ENCODE data around the gene PRIM2.
"Not testable (repeated sequence)": the region's sequence is repeated elsewhere in the genome, so short reads cannot be mapped to it uniquely, and the experiment has no call there.

GRCh38 chr6:57577023-57577422, 259.6 kb downstream of the PRIM2 start:
- TF ChIP-seq FOS (IDR thresholded peaks at IDR 0.05; ENCODE audit: low read depth, low read length); CEBPB (IDR thresholded peaks at IDR 0.05; ENCODE audit: low read depth, low read length); POLR2A (IDR thresholded peaks at IDR 0.05; ENCODE audit: low read depth, low read length); CTCF (conservative IDR thresholded peaks at IDR 0.05; ENCODE audit: low read depth, low read length); MAFK (IDR thresholded peaks at IDR 0.05; ENCODE audit: low read depth, low read length); RFX5 (IDR thresholded peaks at IDR 0.05; ENCODE audit: low read depth, low read length); MAZ (IDR thresholded peaks at IDR 0.05; ENCODE audit: borderline replicate concordance, low read depth, low read length); ELK1 (IDR thresholded peaks at IDR 0.05; ENCODE audit: borderline replicate concordance, low read depth, low read length); BHLHE40 (IDR thresholded peaks at IDR 0.05; ENCODE audit: low read depth, low read length); RAD21 (IDR thresholded peaks at IDR 0.05; ENCODE audit: low read length); SMC3 (IDR thresholded peaks at IDR 0.05; ENCODE audit: low read depth, low read length); USF2 (IDR thresholded peaks at IDR 0.05; ENCODE audit: low read depth, low read length); MXI1 (IDR thresholded peaks at IDR 0.05; ENCODE audit: borderline replicate concordance, low read depth, low read length); NFE2L2 (IDR thresholded peaks at IDR 0.05; ENCODE audit: low read depth, low read length): not testable (repeated sequence)

Measured in IMR-90 (cell line).